ENCODE data around the gene DIRAS3. TPM values are rescaled to one million over a fixed set of nuclear protein-coding genes. Genes with fewer than 3 reads are reported as not detected.

Gene DIRAS3
- total RNA-seq, 2 experiments from 2014 or later, result not detected

DNA sequence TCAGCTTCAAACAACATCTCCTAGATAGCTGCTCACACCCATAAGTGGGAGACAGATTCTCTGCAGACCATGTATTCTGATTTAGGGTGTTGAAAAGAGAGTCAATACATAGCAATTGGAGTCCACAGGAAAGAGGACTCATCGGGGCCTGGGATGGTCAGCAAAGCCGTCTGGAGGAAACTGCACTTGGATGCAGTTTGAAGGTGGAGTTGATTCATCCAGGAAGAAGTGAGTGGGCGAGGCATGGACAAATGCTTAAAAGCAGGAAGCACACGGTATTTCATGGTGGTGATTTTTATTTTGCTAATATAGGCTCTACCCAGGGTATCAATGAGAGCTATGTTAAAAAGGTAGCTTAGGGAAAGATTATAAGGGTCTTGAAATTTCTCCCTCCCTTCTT, 36.8 kb upstream of the DIRAS3 start:
- POLR2A ChIA-PET, result interaction anchor here (0.7 kb wide), 3 partner anchors 33 to 386 kb away, joined by 3 read pairs; no protein-coding TSS in a partner anchor
- CTCF ChIA-PET (ENCODE audit: unreplicated experiment), result no interaction called here
- Histone ChIP-seq H3K79me2 (ENCODE audit: insufficient read depth, low read depth, low read length) (no peaks in the 10 kb centered on the region), H3K4me1 (ENCODE audit: insufficient read depth, low read length, poor library complexity, severe bottlenecking) (no peaks in the 10 kb centered on the region), H3K4me2 (ENCODE audit: low read length) (no peak overlapping the region), H2AFZ (ENCODE audit: low read length) (no peak overlapping the region), H3K36me3 (ENCODE audit: insufficient read depth, low read length) (no peaks in the 10 kb centered on the region), H3K9me2 (ENCODE audit: insufficient read depth, low read length) (no peaks in the 10 kb centered on the region), H3K4me3 (ENCODE audit: low read depth, low read length, poor library complexity, severe bottlenecking) (no peak overlapping the region), H3K9me3 (ENCODE audit: low read length) (no peaks in the 10 kb centered on the region), H3K27ac (ENCODE audit: low read depth, low read length, poor library complexity, severe bottlenecking) (no peak overlapping the region), H4K20me1 (ENCODE audit: insufficient read depth, low read length) (no peaks in the 10 kb centered on the region)
- intact Hi-C loops (cut with micrococcal nuclease; ENCODE audit: unreplicated experiment), result no loop called here
- no TSS peak for BruUV-seq (replicated peaks)
- no peak for DNase-seq (ENCODE audit: low spot score)
- no peak for TF ChIP-seq EZH2phosphoT487 (IDR thresholded peaks at IDR 0.05; ENCODE audit: borderline replicate concordance, low read depth, low read length)
- TF ChIP-seq, protein P1, sequence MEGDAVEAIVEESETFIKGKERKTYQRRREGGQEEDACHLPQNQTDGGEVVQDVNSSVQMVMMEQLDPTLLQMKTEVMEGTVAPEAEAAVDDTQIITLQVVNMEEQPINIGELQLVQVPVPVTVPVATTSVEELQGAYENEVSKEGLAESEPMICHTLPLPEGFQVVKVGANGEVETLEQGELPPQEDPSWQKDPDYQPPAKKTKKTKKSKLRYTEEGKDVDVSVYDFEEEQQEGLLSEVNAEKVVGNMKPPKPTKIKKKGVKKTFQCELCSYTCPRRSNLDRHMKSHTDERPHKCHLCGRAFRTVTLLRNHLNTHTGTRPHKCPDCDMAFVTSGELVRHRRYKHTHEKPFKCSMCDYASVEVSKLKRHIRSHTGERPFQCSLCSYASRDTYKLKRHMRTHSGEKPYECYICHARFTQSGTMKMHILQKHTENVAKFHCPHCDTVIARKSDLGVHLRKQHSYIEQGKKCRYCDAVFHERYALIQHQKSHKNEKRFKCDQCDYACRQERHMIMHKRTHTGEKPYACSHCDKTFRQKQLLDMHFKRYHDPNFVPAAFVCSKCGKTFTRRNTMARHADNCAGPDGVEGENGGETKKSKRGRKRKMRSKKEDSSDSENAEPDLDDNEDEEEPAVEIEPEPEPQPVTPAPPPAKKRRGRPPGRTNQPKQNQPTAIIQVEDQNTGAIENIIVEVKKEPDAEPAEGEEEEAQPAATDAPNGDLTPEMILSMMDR (conservative IDR thresholded peaks at IDR 0.05; ENCODE audit: low read length), result no peak

DNA sequence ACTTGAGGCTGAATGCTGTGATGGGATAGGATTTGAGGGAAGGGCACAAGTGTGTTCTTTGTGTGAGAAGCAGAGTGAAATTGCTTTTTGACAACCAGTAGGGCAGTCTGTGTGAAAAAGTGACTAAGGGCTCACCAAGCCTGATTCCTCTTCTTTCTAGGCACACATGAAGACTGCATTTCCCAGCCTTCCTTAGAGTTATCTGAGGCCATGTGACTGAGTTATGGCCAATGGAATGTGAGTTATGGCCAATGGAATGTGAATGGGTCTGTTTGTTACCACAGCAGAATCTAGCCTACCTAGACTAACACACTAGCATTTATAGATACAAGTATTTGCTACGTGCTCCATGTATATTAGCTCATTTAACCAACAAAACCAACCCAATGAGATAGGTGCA, 35.3 kb upstream of the DIRAS3 start:
- Histone ChIP-seq H3K27ac (ENCODE audit: low read depth, low read length, poor library complexity, severe bottlenecking) (no peak overlapping the region), H3K36me3 (ENCODE audit: insufficient read depth, low read length) (no peaks in the 10 kb centered on the region), H2AFZ (ENCODE audit: low read length) (no peak overlapping the region), H3K9me3 (ENCODE audit: low read length) (no peaks in the 10 kb centered on the region), H3K9me2 (ENCODE audit: insufficient read depth, low read length) (no peaks in the 10 kb centered on the region), H3K79me2 (ENCODE audit: insufficient read depth, low read depth, low read length) (no peaks in the 10 kb centered on the region), H3K4me2 (ENCODE audit: low read length) (no peak overlapping the region), H4K20me1 (ENCODE audit: insufficient read depth, low read length) (no peaks in the 10 kb centered on the region), H3K4me3 (ENCODE audit: low read depth, low read length, poor library complexity, severe bottlenecking) (no peak overlapping the region), H3K4me1 (ENCODE audit: insufficient read depth, low read length, poor library complexity, severe bottlenecking) (no peaks in the 10 kb centered on the region)
- intact Hi-C loops (cut with micrococcal nuclease; ENCODE audit: unreplicated experiment), result no loop called here
- POLR2A ChIA-PET, result no interaction called here
- DNase-seq (ENCODE audit: low spot score), result no peak
- TF ChIP-seq, protein P1 (conservative IDR thresholded peaks at IDR 0.05; ENCODE audit: low read length), result no peak
- no peak for TF ChIP-seq EZH2phosphoT487 (IDR thresholded peaks at IDR 0.05; ENCODE audit: borderline replicate concordance, low read depth, low read length)
- CTCF ChIA-PET (ENCODE audit: unreplicated experiment), result no interaction called here
- BruUV-seq (replicated peaks), result no TSS peak

DNA sequence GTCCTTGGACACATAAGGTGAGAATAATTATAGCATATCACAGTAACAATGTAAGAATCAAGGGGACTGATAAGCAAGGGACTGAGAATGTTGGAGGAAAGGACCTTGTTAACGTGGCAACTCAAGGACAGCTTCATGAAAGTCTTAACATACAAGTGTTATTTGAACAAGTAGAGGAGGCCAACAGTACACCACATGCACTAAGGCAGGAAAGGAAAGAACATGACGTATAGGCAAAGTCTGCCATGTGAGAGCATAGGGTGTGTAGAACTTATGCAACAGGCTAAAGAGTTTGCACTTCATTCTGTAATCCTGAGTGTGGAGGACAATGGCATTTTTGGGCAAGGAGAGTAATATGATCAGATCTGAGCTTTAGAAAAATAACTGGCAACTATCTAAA, 33.3 kb upstream of the DIRAS3 start:
- Histone ChIP-seq H3K9me3 (ENCODE audit: low read length) (no peaks in the 10 kb centered on the region), H2AFZ (ENCODE audit: low read length) (no peak overlapping the region), H3K4me1 (ENCODE audit: insufficient read depth, low read length, poor library complexity, severe bottlenecking) (no peaks in the 10 kb centered on the region), H4K20me1 (ENCODE audit: insufficient read depth, low read length) (no peaks in the 10 kb centered on the region), H3K9me2 (ENCODE audit: insufficient read depth, low read length) (no peaks in the 10 kb centered on the region), H3K4me3 (ENCODE audit: low read depth, low read length, poor library complexity, severe bottlenecking) (no peak overlapping the region), H3K4me2 (ENCODE audit: low read length) (no peak overlapping the region), H3K36me3 (ENCODE audit: insufficient read depth, low read length) (no peaks in the 10 kb centered on the region), H3K27ac (ENCODE audit: low read depth, low read length, poor library complexity, severe bottlenecking) (no peak overlapping the region), H3K79me2 (ENCODE audit: insufficient read depth, low read depth, low read length) (no peaks in the 10 kb centered on the region)
- TF ChIP-seq, protein P1 (conservative IDR thresholded peaks at IDR 0.05; ENCODE audit: low read length), result no peak
- no peak for DNase-seq (ENCODE audit: low spot score)
- CTCF ChIA-PET (ENCODE audit: unreplicated experiment), result no interaction called here
- intact Hi-C loops (cut with micrococcal nuclease; ENCODE audit: unreplicated experiment), result no loop called here
- POLR2A ChIA-PET, result interaction anchor here (1.4 kb wide), 1 partner anchor 11 kb away, joined by 11 read pairs; no protein-coding TSS in a partner anchor
- no TSS peak for BruUV-seq (replicated peaks)

Measured in OCI-LY7 (cell line).